DND-41 (cell line): Measurements from ENCODE around the gene CEP41.
"Not testable (repeated sequence)": the region's sequence is repeated elsewhere in the genome, so short reads cannot be mapped to it uniquely, and the experiment has no call there.

Source experiments
- ATAC-seq: fragments of 200-7000 bp; cut with Tn5 transposase; 3 replicates; pipeline ENCODE4 v1.9.1; 2021; ENCODE audit warnings: low read depth; ENCODE audit not compliant: insufficient read depth
- DNase-seq: peaks from one replicate; pipeline ENCODE4 v3.0.0-alpha.2; 2020
- H2AFZ ChIP-seq: 2 replicates; pipeline ENCODE4 v1.6.0; 2012; ENCODE audit warnings: low read depth, low read length
- H3K27ac ChIP-seq: 2 replicates; pipeline ENCODE4 v1.5.1; 2012; ENCODE audit warnings: low read length, inconsistent platforms
- H3K27me3 ChIP-seq: fragments of 200-600 bp; sonication (generic); 2 replicates; pipeline ENCODE4 v1.6.0; 2012; ENCODE audit warnings: low read length, mild to moderate bottlenecking, inconsistent platforms; ENCODE audit not compliant: insufficient read depth, poor library complexity
- H3K36me3 ChIP-seq: 2 replicates; pipeline ENCODE4 v1.5.1; 2012; ENCODE audit warnings: low read length, inconsistent platforms; ENCODE audit not compliant: insufficient read depth
- H3K4me1 ChIP-seq: 2 replicates; pipeline ENCODE4 v1.5.1; 2012; ENCODE audit warnings: mild to moderate bottlenecking, low read length; ENCODE audit not compliant: insufficient read depth
- H3K4me2 ChIP-seq: 2 replicates; pipeline ENCODE4 v1.6.0; 2012; ENCODE audit warnings: mild to moderate bottlenecking, moderate library complexity, low read length, inconsistent platforms; ENCODE audit not compliant: insufficient read depth
- H3K4me3 ChIP-seq, 2 experiments: fragments of 200-600 bp in 1 of 2; shearing (Covaris generic) in 1 of 2; 2 replicates each; pipeline ENCODE4 v1.5.1; 2012 to 2016; ENCODE audit warnings: inconsistent platforms in 2 of 2, low read length in 2 of 2, mild to moderate bottlenecking in 2 of 2, low read depth in 1 of 2, moderate library complexity in 1 of 2
- H3K79me2 ChIP-seq: 2 replicates; pipeline ENCODE4 v1.6.0; 2012; ENCODE audit warnings: low read length, inconsistent platforms; ENCODE audit not compliant: insufficient read depth
- H3K9ac ChIP-seq: 2 replicates; pipeline ENCODE4 v1.6.0; 2012; ENCODE audit warnings: low read depth, mild to moderate bottlenecking, inconsistent platforms, low read length, moderate library complexity
- H3K9me3 ChIP-seq: 2 replicates; pipeline ENCODE4 v1.5.1; 2012; ENCODE audit warnings: low read length, moderate library complexity, mild to moderate bottlenecking, inconsistent platforms; ENCODE audit not compliant: insufficient read depth, severe bottlenecking
- H4K20me1 ChIP-seq: 2 replicates; pipeline ENCODE4 v1.6.0; 2012; ENCODE audit warnings: low read length; ENCODE audit not compliant: insufficient read depth
- EZH2 ChIP-seq: IDR thresholded peaks from 3 replicates; pipeline ENCODE4 v1.6.1; 2012; ENCODE audit warnings: borderline replicate concordance, low read depth, mild to moderate bottlenecking, moderate library complexity, low read length, inconsistent platforms; ENCODE audit not compliant: severe bottlenecking
- TF ChIP-seq, protein P1 (sequence below): IDR thresholded peaks from 2 replicates; pipeline ENCODE4 v1.5.1; 2012; ENCODE audit warnings: borderline replicate concordance, low read length, moderate library complexity, mild to moderate bottlenecking; ENCODE audit not compliant: poor library complexity, severe bottlenecking; ENCODE audit errors: extremely low read depth

CEP41 gene

DNA sequence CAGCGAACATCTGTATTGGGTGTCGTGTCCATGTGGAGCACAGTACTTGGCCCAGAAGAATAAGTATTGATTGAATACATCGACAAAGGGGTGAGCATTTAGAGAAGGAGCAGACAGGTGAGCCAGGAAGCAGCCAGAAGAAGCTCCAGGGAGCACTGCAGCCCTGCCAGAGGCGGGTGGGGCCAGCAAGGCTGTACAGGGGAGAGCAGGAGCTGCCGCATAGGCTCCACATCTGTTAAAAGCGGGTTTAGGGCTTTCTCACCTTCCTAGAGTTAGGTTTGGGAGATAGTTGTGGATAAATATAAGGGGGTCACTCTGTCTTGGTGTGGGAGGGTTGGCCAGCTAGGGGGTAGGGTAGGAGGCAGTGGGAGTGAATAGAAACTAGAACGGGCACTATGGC lies 61.8 kb downstream of the CEP41 start:
- Histone ChIP-seq H3K79me2 (no peaks in the 10 kb centered on the region), H3K36me3 (no peaks in the 10 kb centered on the region), H3K9me3 (peaks cover 7% of the 10 kb centered on the region), H3K27me3 (no peaks in the 10 kb centered on the region), H3K4me3 (no peak overlapping the region), H3K4me1 (no peaks in the 10 kb centered on the region), H3K27ac (no peak overlapping the region), H3K9ac (no peak overlapping the region), H4K20me1 (no peaks in the 10 kb centered on the region), H2AFZ (no peak overlapping the region), H3K4me2 (no peak overlapping the region)
- no peak for ATAC-seq
- no peak for TF ChIP-seq EZH2
- TF ChIP-seq, protein P1, sequence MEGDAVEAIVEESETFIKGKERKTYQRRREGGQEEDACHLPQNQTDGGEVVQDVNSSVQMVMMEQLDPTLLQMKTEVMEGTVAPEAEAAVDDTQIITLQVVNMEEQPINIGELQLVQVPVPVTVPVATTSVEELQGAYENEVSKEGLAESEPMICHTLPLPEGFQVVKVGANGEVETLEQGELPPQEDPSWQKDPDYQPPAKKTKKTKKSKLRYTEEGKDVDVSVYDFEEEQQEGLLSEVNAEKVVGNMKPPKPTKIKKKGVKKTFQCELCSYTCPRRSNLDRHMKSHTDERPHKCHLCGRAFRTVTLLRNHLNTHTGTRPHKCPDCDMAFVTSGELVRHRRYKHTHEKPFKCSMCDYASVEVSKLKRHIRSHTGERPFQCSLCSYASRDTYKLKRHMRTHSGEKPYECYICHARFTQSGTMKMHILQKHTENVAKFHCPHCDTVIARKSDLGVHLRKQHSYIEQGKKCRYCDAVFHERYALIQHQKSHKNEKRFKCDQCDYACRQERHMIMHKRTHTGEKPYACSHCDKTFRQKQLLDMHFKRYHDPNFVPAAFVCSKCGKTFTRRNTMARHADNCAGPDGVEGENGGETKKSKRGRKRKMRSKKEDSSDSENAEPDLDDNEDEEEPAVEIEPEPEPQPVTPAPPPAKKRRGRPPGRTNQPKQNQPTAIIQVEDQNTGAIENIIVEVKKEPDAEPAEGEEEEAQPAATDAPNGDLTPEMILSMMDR, result no peak
- DNase-seq, result no peak

DNA sequence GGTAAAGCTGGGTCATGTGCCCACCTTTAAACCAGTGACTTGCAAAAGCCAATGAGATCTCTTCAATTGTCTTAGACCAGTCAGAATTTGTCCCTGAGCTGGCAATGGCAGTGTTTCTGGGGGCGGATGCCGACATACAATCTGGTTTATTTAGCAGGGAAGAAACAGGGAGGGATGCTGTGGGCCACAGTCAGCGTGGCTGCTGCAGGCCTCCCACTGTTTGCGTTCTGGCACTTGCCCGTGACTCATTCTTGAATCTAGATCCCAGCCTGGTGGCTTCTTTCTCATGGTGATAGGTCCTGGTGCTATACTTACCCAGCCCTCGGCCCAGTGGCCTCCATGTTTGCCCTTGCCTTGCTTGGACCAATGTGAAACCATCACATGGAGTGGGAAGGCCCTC lies 63.6 kb downstream of the CEP41 start:
- H2AFZ ChIP-seq, result no peak overlapping the region
- DNase-seq (no peak), ATAC-seq (no peak)
- H4K20me1 ChIP-seq, result no peaks in the 10 kb centered on the region
- TF ChIP-seq, protein P1, result no peak
- no peak for TF ChIP-seq EZH2
- H3K9me3 ChIP-seq, result peaks cover 7% of the 10 kb centered on the region
- no peaks in the 10 kb centered on the region for H3K27me3 ChIP-seq
- no peak overlapping the region for H3K4me3 ChIP-seq
- H3K9ac ChIP-seq, result no peak overlapping the region
- H3K79me2 ChIP-seq, result no peaks in the 10 kb centered on the region
- no peaks in the 10 kb centered on the region for H3K4me1 ChIP-seq
- H3K27ac ChIP-seq, result no peak overlapping the region
- H3K4me2 ChIP-seq, result no peak overlapping the region
- no peaks in the 10 kb centered on the region for H3K36me3 ChIP-seq

GRCh38 chr7:130376461-130376860 lies 64.4 kb downstream of the CEP41 start:
- H3K4me2 ChIP-seq, H2AFZ ChIP-seq, H3K9me3 ChIP-seq, H3K36me3 ChIP-seq, H3K4me3 ChIP-seq, H3K4me1 ChIP-seq, H3K27me3 ChIP-seq, DNase-seq, H3K27ac ChIP-seq, H4K20me1 ChIP-seq, H3K9ac ChIP-seq, ATAC-seq, H3K79me2 ChIP-seq: not testable (repeated sequence)

DNA sequence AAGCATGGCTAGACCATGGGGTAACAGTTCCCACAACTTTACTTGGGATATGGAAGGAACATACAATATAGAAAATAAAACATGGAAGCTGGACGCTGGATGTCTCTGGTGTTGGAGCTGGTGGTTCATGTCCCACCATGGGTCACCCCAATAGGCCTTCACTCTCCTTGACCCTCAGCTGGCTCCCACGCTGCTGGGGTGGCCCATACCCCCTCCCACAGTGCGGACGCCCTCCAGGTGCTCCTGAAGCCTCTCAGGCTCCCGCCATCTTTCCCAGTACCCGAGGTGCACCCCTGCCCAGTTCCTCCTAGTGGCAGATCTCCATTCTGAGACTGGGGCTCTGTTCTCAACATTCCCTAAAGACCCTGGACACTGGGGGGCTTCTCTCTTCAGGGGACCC lies 66.3 kb downstream of the CEP41 start:
- Histone ChIP-seq H3K27me3 (no peaks in the 10 kb centered on the region), H3K36me3 (no peaks in the 10 kb centered on the region), H2AFZ (no peak overlapping the region), H3K4me2 (no peak overlapping the region), H3K4me3 (no peak overlapping the region), H4K20me1 (no peaks in the 10 kb centered on the region), H3K4me1 (no peaks in the 10 kb centered on the region), H3K79me2 (no peaks in the 10 kb centered on the region), H3K27ac (no peak overlapping the region), H3K9me3 (peaks cover 7% of the 10 kb centered on the region), H3K9ac (no peak overlapping the region)
- TF ChIP-seq, protein P1, result no peak
- no peak for TF ChIP-seq EZH2
- no peak for DNase-seq
- no peak for ATAC-seq
